ENCODE results near the gene RNF114.
A peak's percentile ranks its signal among the peaks of the same experiment; 100 is the strongest.
"Not testable (repeated sequence)": the region's sequence is repeated elsewhere in the genome, so short reads cannot be mapped to it uniquely, and the experiment has no call there.

Gene RNF114

DNA sequence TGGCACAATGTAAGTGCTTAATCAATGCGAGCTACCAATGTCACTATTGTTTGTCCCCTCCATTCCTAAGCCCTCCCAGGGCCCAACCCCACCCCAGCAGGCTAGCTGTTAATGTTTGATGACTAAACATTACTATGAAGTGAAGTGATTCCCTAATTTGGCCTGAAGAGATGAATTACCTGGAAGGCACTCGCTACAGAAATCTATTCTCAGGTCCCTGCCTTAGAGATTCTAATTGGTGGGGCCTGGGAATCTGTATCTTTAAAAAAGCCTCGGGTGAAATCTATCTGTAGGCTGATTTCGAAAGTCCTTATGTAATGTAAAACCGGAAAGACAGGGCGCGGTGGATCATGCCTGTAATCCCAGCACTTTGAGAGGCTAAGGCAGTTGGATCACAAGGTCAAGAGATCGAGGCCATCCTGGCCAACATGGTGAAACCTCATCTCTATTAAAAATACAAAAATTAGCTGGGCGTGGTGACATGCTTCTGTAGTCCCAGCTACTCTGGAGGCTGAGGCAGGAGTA is 29.6 kb downstream of the RNF114 start:
- no peak for DNase-seq

- DNase-seq: no peak
These were observed 30.7 kb downstream of the RNF114 start for GRCh38 chr20:49966861-49967260.

DNA sequence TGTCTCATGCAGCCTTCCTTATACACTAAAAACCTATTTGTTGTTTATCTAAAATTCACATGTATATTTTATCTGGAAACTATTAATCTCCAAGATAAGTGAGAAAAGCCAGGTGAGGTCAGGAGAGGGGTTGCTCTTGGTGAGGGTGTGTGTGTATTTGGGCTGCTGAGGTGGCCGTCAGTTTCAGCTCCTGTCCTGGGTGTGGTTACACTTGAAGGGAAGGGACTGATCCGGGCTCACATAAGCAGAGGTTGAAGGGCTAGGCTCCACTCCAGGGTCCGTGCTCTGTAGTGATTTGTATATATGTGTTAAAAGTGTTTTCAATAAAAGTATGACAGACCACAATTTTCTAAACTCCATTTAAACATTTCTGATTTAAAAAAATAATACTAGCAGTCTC is 33.0 kb downstream of the RNF114 start:
- DNase-seq: no peak

DNA sequence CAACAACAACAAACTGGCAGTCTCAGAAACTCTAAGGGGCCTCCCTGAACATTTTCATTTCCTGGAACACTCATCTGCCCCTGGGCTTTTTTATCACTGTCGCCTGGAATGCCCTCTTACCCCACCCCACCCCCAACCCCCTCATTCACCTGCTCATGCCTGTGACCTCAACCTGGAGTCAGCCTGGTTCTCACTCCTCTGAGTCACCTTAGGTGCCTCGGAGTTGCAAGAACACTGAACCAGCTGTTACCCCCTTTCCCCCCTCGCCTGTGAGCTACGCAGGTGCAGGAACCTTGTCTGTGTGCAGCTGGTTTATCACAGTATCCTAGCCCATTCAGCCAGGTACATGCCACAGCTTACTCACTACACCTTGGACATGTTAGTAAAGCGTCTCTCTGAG is 33.7 kb downstream of the RNF114 start:
- DNase-seq: no peak

GRCh38 chr20:49970498-49970897 is 34.3 kb downstream of the RNF114 start:
- DNase-seq: no peak

- no peak for DNase-seq
These were observed 37.8 kb downstream of the RNF114 start for GRCh38 chr20:49973981-49974380.

DNA sequence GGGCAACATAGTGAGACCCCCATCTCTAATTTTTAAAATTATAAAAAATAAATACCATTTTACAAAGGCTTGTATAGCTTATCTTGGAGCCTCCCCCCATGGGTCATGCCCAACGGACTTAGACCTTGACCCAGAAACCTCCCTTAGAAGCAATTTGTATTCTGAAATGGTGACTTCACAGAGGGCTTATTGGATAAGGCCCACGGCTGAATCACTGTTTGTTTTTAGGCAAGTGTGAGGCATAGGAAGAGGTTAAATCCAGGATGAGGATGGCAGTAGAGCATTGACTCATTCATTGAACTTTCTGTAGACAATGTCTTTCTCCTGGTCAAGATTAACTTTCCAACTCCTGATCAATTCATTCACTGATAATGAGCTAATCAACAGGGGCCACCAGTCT is 40.3 kb downstream of the RNF114 start:
- DNase-seq: no peak

- not testable (repeated sequence) for DNase-seq
These were observed 41.5 kb downstream of the RNF114 start for GRCh38 chr20:49977740-49978139.

DNA sequence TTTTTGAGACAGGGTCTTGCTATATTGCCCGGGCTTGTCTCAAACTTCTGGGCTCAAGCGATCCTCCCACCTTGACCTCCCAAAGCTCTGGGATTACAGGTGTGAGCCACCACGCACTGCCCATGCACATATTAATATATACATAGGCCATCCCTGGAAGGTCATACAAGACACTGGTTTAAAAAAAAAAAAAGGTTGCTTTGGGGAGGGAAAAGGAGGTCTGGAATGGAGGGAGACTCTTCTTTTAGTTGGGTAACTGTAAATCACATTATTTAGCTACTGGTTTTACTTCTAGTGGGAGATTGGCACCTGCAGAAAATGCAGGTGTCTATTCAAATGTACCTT is 42.5 kb downstream of the RNF114 start:
- DNase-seq: no peak

GRCh38 chr20:49979030-49979832 is 43.0 kb downstream of the RNF114 start:
- DNase-seq: no peak

- no peak for DNase-seq
These were observed 44.2 kb downstream of the RNF114 start for GRCh38 chr20:49980140-49981008.

- no peak for DNase-seq
These were observed 45.2 kb downstream of the RNF114 start for GRCh38 chr20:49981218-49982071.

GRCh38 chr20:49982072-49982345 is 45.8 kb downstream of the RNF114 start:
- no peak for DNase-seq

GRCh38 chr20:49982346-49983122 is 46.3 kb downstream of the RNF114 start, which contains the start of gene SNAI1:
Gene SNAI1, plus strand, starts transcription at chr20:49982980. Its CDS starts 80 bp downstream, at chr20:49983060.
- DNase-seq: peak; percentile 74

- DNase-seq: no peak
These were observed 47.1 kb downstream of the RNF114 start for GRCh38 chr20:49983123-49983847.

GRCh38 chr20:49983848-49984408 is 47.7 kb downstream of the RNF114 start:
- DNase-seq: no peak

- no peak for DNase-seq
These were observed 48.4 kb downstream of the RNF114 start for GRCh38 chr20:49984426-49985153.

DNA sequence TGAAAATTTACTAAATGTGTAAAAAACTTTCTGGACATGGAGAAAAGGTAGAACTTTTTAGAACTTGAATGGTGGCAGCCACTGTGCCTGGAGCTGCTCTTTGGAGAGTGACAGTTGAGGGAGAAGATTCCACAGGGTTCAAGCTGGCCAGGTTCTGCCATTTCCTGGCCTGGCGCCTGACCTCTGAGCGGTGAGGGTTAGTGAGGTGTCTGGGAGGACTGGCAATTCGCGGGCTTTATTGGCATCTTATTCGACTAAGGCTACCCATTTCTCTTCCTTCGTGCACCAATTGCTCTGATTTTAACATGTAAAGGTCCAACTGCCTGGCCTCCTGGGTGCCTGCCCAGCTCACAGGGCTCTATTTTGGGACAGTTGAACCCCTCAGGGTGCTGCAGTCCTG is 49.0 kb downstream of the RNF114 start:
- DNase-seq: no peak

- DNase-seq: no peak
These were observed 49.4 kb downstream of the RNF114 start for GRCh38 chr20:49985617-49986016.

GRCh38 chr20:49986049-49986448 is 49.9 kb downstream of the RNF114 start:
- DNase-seq: no peak

Measured in NCI-H1048 (cell line).